ENCODE data around the gene PITPNM1.

Gene PITPNM1

DNA sequence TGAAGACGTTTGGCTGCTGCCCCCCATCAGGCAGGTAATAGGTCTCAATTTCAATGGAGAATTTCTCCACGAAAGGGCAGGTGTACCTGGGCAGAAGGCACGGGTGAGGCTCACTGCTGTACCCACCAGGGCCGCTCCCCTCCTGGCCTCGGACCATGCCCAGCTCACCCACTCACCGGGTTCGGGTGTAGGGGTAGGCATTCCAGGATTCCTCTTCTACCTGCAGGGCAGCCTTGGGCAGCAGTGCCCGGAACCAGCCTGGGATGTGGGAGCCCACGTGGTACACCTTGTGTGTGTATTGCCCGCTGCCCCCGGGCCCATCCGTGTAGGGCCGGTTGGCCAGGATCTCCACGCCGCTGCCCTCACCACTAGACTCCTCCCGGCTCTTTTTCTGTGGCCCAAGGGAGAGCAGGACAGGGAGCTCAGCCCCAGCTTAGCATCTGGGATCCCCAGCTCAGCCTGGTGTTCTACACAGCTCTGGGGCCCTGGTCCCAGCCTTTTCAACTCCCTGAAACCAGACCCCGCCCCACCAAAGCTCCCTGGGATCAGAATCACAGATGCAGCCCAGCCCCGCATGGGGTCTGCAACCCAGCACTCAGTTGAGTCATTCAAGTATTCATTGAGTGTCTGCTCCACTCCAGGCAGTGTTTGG lies 2.7 kb downstream of the PITPNM1 start:
- DNase-seq: no peak

DNA sequence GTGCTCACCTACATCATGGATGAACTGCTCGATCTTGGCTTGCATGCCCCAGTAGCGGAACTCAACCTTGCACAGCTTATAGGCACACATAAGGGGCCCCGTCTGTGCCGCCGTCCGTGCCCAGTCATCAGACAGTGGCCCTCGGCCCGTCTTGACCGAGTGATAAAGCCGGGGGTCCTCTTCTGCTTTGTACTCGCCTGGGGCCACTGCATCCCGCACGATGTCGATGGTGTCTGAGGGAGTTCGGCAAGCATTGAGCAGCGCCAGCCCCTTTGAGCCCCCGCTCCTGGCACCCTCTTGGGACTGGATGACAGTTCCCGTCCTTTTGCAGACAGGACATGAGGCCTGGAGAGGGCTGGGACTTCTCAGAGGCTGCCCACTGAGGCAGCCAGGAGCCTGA lies 3.3 kb downstream of the PITPNM1 start:
- DNase-seq: no peak

DNA sequence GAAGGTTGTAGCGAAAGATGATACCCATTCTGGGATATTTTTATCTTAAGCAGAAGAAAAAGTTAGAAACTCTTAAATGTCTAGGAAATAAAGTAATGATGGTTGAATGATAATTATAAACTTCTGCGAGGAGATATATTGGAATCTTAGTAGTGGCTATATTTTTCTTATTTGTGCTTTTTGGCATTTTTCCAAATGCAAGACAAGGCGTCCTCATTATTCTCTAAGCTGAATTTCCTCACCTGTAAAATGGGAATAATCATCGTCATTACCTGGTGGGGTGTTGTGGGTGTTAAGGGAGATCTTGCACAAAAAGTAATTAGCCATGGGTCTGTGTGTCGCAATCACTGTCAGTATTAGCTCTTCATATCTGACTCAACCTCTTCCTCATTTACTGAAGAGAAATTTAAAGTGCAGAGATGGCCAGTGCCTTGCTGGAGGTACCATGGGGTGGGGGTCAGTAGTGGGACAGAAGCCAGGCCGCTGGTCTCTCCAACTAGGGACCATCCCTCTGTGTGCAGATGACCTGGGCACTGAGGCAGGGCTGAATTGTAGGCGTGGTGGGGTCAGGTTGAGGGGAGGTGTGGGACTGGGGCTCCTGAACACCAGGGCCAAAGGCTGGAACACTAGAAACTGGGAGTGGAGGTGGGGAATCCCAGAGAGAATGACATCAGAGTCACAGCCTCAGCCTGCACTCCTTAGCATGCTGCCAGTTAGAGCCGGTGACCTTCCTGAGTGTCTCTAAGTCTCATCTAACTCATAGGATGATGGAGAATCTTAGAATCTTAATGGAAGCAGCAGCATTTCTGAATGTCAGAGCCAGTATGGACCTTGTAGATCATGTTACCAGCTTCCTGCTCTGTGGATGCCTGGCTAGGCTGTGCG lies 4.1 kb downstream of the PITPNM1 start:
- DNase-seq: no peak

DNA sequence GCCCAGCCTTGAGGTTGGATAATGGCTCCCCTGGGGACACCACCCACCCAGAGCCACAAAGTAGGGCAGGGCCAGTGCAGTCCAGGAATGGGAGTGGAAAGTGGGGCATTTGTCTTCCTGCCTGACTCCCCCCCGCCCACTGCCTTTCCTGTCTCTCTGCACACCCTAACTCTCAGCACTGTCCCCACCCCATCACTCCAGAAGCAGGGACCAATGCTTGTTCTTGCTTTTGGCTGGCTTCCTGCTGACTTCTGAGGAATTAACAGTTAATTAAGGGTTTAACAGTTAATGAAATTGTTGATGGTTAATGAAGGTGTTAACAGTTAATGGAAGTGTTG lies 4.7 kb downstream of the PITPNM1 start:
- DNase-seq: no peak

DNA sequence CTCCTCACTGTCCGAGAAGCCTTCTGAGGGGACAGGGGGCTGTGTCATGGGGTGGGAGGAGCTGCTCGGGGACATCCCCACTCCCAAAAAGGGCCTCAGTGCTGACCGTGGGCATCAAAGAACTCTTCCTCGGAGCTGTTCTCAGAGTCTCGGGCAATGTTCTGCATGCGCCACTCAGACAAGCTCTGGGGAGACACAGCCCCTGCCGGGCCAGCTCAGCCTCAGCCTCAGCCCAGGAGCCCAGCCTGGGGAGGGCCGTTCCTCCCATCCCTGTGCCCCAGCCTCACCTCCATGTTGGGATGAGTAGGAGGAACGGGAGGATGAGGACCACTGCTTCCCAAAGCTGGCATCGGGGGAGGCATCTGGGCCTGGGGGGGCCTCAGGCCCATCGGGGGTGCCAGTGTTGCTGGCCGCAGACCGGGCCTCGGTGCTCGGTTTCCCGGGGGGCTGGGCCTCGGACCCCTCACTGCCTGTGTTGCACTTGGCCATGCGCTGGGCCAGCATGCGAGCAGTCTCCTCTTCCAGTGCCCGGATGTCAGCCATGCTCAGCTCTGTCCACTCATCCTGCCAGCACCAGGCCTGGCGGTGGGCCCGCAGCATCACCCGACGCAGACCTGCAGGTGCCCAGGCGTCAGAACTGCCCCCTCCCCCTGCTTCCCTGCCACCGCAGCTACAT lies 5.2 kb downstream of the PITPNM1 start:
- DNase-seq: no peak

DNA sequence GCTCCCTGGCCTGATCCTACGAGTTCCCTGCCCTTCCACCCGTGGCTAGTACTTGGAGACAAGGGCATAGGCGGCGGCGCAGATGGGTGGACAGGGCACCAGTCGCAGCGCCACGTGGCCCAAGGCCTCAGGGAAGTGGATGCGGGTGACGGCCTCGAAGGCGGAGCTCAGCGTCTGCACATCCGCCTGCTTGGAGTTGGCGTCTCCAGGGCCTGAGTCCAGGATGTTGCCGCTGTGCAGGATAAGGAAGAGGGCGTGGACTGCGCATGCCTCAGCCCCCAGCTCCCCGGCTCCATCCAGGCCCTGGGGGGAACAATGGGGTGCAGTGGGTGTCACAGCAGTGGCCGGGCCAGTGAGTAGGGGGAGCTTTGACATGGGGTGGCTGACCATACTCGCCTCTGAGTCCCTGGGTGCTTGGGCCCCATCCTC lies 6.6 kb downstream of the PITPNM1 start:
- DNase-seq: no peak

DNA sequence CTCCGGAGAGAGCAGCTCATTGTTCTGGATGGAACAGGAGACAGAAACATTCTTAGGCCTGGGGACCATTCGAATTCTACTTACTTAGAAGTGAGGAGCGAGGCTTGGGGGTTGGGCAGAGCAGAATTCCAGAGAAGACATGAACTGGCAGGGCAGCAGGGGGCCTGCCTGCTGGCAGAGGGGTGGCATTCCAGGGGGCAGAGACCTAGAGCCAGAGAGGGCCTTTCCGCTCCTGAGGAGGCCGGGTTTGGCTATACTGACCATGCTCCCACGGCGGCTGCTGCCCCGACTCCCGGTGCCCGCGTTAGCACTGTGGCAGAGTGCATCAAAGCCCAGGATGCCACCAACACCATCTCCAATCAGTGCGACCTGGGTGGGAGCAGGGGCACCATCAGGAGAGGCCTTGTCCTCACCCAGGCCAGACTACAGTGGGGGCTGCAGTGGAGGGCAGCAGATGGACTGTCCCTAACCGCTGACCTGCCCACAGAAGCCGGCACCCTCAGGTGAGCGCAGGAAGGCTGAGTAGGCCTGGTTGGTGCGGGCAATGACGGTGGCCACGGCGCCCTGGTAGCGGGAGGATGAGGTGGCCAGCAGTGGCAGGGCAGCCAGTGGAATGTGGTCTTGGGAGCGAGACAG lies 7.4 kb downstream of the PITPNM1 start:
- no peak for DNase-seq

DNA sequence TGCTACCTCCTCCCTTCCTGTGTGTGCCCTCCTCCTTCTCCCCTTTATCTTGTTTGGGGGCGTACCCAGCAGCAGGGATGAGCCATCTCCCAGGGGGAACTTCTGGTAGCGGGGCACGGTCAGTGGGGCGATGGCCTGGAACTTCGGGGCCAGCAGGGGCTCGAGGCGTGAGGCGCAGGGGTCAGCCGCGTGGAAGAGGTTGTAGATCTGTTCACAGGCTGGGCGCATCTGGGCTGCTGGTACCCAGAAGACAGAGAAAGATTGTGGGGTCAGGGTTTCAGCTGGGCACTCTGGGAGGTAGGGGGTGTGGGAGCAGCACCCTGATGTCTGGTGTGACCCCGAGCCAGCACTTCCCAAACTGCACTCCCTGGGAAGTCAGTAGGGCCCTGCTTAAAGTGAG lies 9.1 kb downstream of the PITPNM1 start:
- DNase-seq: no peak

DNA sequence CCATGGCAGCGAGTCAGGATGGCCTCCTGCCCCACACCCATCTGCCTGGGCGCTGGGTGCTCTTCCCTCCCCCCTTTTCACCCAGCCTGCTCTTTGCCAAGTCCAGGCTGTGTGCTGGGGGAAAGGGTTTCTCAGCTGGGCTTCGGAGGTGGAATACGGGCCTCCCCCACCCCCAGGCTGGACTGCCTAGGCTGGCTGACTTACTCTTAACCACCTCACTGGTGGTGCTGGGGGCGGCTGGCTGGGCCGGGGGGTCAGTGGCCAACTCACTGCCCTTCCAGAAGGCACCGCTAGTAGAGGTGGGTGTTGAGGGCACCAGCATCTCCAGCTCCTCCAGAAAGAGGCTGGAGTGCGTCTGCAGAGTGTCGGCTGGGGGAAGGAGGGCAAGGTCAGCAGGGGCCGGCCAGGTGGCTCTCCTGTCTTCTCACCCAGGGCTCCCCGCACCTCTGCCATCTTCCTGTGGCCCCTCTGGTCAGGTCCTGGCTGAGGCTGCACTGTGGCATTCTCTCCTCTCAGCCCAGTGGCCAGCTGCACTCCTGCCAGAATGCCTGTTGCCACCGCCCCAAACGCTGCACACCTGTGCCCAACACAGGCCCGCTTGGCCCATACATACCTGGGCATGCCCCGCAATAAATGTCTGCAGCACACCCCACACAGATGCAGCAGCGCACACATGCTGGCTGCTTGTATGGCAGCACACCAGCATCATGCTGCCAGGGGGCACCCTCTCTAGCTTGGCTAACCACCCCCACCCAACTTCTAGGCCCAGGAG lies 9.7 kb downstream of the PITPNM1 start:
- DNase-seq: no peak

DNA sequence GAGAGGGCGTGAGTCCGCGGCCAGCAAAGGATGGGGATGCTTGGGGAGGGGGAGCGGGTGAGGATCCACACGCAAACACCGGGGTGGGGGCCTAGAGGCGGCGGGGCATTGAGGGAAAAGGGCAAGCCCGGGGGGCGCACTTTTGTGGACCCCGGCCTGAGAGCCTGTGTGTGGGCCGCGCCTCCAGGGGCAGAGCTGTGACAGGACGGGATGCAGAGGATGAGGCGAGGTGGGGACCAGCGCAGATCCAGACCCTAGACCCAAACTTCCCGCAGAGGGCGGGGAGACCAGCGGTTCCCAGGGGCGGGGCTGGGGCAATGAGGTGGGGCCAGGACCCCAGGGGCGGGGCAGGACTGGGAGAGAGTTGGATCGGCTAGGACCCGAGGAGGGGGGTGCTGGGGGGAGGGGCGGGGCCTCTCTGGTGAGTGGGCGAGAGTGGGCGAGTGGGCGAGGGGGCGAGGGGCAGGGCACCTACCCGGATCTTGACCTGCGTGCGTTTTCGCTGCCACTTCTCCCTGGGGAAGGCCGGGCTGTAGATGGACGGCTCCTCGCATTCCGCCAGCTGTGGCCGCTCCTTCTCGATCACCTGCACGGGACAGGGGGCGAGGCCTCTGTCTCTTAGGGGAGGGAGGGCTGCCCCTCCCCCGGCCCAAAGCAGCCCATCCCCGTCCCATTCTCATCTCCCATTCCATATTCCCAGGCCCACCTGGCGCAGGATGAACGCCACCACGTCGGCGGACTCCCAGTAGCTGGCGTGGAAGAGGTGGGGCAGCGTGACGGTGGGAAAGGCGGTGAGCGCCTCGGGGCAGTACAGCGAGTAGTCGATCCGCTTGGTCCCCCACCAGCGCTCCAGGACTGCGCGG lies 10.6 kb downstream of the PITPNM1 start:
- no peak for DNase-seq

DNA sequence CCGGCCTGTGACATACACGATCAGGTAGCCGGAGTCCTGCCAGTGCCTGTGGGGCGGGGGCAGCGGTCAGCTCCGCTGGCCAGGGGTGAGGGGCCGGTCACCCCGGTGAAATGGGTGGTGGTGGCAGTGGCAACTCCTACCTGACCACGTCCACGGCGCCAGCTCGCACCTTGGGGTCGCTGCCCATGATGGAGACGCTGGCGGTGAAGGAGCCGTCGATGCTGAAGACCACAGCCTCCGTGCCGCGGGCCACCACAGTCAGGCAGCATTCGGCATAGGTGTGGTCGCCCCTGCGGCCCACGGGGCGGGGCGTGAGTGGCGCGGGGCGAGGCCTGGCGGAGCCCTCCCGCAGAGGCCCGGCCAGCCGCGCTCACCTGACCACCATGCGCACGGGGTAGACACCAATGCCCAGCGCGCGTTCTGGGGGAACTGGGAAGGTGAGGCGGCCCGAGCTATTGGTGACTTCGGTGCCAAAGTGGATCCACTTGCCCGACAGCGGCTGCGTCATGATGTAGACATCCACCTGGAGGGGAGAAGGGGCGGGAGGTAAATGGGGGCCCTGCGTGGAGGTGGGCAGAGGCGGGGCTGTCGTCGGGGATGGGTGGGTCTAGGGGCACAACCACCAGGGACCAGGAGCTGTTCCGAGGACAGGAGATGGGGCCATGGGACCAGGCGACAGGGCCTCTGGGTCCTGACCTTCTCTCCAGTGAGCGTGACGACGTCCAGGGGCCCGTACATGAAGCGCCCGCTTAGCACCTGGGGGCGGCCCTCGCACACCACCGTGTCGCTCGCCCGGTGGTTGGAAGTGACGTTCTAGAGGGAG lies 11.4 kb downstream of the PITPNM1 start:
- DNase-seq: no peak

DNA sequence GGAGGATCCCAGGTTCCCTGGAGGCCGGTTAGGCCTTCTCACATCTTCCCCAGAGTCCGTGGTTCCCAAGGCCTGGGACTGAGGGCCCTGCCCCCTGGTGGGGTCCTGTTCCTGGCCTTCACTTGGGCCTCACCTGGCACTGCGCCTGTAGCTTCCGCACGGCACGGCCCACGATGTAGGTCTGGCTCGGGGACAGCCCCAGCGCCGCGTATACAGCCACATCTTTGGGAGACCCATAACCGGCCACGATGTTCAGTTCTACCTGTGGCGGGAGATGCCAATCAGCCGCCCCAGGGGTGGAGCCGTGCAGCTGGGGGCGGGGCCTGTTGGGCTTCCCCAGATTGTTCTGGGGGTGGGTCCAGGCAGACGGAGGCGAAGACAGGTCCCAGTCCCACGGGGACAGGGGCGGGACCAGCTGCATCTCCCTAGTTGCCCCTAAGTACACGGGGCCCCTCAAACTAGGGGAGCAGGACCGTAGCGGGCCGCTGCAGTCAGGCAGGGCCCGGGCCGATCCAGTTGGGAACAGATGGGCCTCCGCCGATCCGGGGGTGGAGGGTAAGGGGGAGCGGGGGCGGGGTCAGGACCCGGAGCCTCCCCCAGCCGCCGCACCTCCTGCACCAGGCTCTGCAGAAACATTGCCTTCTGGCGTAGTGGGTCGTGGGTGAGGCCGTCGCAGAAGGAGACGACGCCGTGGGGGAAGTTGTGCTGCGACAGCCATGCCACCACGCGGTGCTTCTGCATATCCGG lies 12.2 kb downstream of the PITPNM1 start:
- DNase-seq: no peak

DNA sequence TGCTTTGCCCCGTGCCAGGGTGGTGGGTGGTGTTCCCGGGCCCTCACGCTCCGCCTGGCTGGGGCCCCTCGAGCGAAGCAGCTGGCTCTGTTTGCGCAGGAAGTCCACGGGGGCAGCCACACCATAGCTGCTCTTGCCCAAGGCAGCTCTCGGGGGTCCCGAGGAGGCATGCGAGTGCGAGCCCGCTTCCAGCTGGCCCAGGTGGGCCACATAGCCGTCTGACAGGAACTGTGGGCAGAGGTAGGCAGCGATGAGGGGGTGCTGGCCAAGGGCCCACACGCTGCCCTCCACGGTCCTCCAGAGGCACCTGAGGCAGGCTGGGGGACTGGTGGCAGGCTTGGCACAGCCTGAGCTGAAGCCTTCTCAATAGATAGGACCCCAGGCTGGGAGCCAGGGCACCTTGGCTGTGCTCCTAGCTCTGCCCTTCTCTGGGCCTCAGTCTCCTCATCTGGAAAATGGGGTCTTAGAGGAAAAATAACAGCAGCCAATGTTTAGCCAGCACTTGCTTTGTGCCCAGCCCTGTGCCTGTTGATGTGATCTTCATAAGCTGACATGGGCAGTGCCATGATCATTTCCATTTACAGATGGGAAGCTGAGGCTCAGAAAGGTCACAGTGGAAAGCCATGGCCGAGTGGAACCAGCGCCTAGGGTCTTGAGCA lies 13.0 kb downstream of the PITPNM1 start:
- DNase-seq: no peak

DNA sequence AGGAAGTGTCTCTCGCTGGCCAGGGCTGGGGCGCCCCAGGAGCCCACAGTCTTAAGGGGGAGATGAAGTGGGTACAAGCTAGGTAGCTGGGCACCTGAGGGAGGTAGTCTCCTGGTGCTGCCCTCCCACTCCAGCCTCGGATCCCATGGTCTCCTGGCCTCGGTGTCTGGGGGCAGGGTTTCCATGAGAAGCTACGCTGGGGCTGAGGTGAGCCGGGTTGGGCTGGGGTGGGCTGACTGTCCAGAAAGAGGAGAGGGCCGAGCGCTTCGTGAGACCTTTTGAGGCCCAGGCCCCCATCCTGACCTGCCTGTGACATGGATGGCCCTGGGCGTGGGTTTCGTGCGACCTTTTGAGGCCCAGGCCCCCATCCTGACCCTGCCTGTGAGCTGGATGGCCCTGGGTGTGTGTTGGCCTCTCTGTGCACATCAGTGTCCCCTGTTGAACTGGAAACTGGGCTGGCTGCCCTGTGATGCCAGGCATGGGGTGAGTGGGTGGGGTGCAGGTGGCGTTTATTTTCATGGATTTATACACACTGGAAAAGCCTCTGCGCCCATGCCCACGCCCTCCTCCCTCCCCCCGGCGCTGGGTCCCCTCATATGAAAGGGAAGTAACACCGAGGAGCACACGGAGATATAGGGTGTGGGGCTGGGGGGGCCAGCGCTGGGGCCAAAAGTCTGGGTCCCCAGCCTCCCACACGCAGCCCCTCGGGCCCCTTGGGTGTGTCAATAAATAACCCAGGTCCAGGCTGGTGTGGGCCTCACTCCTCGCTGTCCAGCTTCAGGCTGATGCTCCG lies 13.7 kb downstream of the PITPNM1 start:
- DNase-seq: no peak

DNA sequence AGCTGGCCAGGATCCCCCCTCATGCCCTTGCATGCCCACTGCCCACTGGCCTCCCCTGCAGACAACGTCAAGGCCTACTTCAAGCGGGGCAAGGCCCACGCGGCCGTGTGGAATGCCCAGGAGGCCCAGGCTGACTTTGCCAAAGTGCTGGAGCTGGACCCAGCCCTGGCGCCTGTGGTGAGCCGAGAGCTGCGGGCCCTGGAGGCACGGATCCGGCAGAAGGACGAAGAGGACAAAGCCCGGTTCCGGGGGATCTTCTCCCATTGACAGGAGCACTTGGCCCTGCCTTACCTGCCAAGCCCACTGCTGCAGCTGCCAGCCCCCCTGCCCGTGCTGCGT lies 14.5 kb downstream of the PITPNM1 start:
- DNase-seq: no peak

DNA sequence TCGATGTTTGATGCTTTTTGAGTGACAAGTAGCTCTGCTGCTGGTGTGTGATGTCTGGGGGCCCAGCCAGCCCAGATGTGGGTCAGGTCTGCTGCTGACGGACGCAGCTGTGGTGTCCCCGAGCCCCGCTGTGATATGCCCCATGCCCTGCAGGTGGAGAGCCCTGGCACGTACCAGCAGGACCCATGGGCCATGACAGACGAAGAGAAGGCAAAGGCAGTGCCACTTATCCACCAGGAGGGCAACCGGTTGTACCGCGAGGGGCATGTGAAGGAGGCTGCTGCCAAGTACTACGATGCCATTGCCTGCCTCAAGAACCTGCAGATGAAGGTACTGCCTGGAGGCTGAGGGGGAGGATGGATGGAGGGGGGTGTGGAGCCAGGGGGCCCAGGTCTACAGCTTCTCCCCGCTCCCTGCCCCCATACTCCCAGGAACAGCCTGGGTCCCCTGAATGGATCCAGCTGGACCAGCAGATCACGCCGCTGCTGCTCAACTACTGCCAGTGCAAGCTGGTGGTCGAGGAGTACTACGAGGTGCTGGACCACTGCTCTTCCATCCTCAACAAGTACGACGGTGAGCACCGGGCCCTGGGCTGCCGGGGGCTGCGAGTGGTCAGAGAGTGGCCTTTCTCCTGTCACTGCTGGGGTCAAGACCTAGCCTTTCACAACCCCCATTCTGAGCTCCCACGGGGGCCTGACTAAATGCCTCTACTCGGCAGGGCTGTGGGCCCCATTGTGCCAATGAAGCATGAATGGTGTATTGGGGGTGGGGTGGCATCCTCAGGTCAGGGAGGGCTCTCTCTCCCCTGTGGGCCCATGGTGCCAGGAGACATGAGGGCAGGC lies 15.1 kb downstream of the PITPNM1 start:
- no peak for DNase-seq

DNA sequence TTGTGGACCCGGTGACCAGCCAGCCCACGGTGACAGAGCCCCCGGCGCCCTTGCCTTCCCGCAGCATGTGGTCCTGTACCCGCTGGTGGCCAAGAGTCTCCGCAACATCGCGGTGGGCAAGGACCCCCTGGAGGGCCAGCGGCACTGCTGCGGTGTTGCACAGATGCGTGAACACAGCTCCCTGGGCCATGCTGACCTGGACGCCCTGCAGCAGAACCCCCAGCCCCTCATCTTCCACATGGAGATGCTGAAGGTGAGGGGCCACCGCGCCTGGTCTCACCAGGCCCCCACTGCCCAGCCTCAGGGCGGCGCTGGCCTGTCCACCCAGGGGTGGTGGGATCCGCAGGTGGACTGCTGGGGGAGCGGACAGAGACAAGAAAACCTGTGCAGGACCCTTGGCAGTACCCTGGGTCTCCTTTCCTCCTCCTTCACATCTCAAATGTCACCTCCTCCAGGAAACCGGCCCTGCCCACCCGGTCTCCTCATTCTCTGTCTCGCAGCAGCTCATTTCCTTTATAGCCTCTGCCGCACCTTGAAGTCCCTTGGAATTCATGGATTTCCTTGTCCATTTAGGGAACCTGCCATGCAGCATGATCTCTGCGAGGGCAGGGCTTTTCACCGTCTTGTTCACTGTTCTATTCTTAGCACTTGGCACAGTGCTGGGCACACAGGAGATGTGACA lies 15.8 kb downstream of the PITPNM1 start:
- no peak for DNase-seq

Data from stimulated activated CD4-positive, alpha-beta T cell treated with anti-CD3 and anti-CD28 coated beads, Interleukin-4, amount 100 ng/mL, for 1 hour (primary cell).